Measurements from ENCODE around the gene COX8C.

The COX8C gene

DNA sequence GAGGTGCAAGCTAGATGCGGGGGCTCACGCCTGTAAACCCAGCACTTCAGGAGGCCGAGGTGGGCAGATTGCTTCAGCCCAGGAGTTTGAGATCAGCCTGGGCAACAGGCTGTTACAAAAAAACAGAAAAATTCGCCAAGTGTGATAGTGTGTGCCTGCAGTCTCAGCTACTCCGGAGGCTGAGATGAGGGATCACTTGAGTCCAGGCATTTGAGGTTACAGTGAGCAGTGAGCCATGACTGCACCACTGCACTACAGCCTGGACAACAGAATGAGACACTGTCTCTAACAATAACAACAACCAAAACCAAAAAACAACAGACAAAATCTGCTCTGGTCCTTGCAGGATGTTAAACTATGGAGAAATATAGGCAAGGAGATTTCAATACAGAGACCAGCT is 28.1 kb upstream of the COX8C start:
- no peak overlapping the region for H3K4ac ChIP-seq (ENCODE audit: low read length)
- H4K91ac ChIP-seq (ENCODE audit: low read depth, low read length, poor library complexity): no peak overlapping the region
- peaks cover 3% of the 10 kb centered on the region for H3K79me1 ChIP-seq (ENCODE audit: low read depth, low read length)

DNA sequence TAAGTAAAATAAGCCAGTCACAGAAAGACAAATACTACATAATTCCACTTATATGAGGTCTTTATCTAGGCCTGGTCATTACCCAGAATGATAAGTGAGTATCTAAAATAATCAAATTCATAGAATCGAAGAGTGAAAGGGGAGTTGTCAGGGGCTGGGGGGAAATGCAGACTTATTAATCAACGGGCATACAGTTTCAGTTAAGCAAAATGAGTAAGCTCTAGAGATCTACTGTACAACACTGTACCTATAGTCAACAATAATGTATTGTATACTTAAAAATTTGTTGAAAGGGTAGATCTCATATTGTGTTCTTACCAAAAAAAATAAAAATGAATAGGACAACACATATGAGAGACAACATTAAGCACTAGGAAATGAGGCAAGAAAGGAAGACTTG is 27.5 kb upstream of the COX8C start:
- H2BK5ac ChIP-seq (ENCODE audit: low read length): no peak overlapping the region
- H3K9ac ChIP-seq (ENCODE audit: low read depth, low read length, poor library complexity): no peak overlapping the region
- H3K79me1 ChIP-seq (ENCODE audit: low read depth, low read length): peaks cover 3% of the 10 kb centered on the region
- DNase-seq (ENCODE audit: low spot score): no peak
- H3K27ac ChIP-seq (replicated peaks; ENCODE audit: low read length): no peak overlapping the region
- H3K27me3 ChIP-seq (ENCODE audit: control insufficient read depth in 3 of 3, insufficient read depth in 3 of 3, low read depth in 1 of 3, low read length in 3 of 3): no peaks in the 10 kb centered on the region
- H4K91ac ChIP-seq (ENCODE audit: low read depth, low read length, poor library complexity): no peak overlapping the region
- H3K4me3 ChIP-seq (ENCODE audit: low read length in 2 of 2): no peak overlapping the region
- H2AFZ ChIP-seq (ENCODE audit: low read length): no peak overlapping the region
- H3K18ac ChIP-seq (ENCODE audit: low read length): no peak overlapping the region
- H3K23ac ChIP-seq (ENCODE audit: low read depth, low read length, poor library complexity): no peak overlapping the region
- no peak overlapping the region for H3K4ac ChIP-seq (ENCODE audit: low read length)
- H3K36me3 ChIP-seq (replicated peaks in 1 of 2; ENCODE audit: control insufficient read depth in 2 of 2, insufficient read depth in 2 of 2, low read length in 2 of 2): peaks cover 0 to 22% of the 10 kb centered on the region in 2 donors
- H3K4me1 ChIP-seq (ENCODE audit: control insufficient read depth in 2 of 2, insufficient read depth in 1 of 2, low read depth in 1 of 2, low read length in 2 of 2): peaks cover 2 to 15% of the 10 kb centered on the region in 2 donors
- peaks cover 0 to 7% of the 10 kb centered on the region in 2 donors for H3K9me3 ChIP-seq (replicated peaks in 1 of 2; ENCODE audit: control insufficient read depth in 2 of 2, insufficient read depth in 1 of 2, low read depth in 1 of 2, low read length in 2 of 2)
- no peak overlapping the region for H2AK5ac ChIP-seq (ENCODE audit: low read depth, low read length)
- H2BK12ac ChIP-seq (ENCODE audit: low read length): no peak overlapping the region
- no peak overlapping the region for H2BK15ac ChIP-seq (ENCODE audit: low read length)
- H2BK120ac ChIP-seq (ENCODE audit: low read depth, low read length): no peak overlapping the region
- H3K4me2 ChIP-seq (ENCODE audit: insufficient read depth, low read length, poor library complexity, severe bottlenecking): no peak overlapping the region
- H3K14ac ChIP-seq (ENCODE audit: low read length): no peak overlapping the region
- no peak overlapping the region for H4K8ac ChIP-seq (ENCODE audit: low read depth, low read length)
- WGBS, 2 donors (ENCODE audit: extremely low coverage in 2 of 2, insufficient read length in 2 of 2, insufficient replicate concordance in 1 of 2): no CpG with 5 or more reads among the region's 2 CpGs

More for the DNA sequence above, 28.1 kb upstream of the COX8C start:
- no peak overlapping the region for H3K23ac ChIP-seq (ENCODE audit: low read depth, low read length, poor library complexity)
- H2AFZ ChIP-seq (ENCODE audit: low read length): no peak overlapping the region
- H3K9me3 ChIP-seq (replicated peaks in 1 of 2; ENCODE audit: control insufficient read depth in 2 of 2, insufficient read depth in 1 of 2, low read depth in 1 of 2, low read length in 2 of 2): peaks cover 0 to 7% of the 10 kb centered on the region in 2 donors
- H2BK120ac ChIP-seq (ENCODE audit: low read depth, low read length): no peak overlapping the region
- H3K4me1 ChIP-seq (ENCODE audit: control insufficient read depth in 2 of 2, insufficient read depth in 1 of 2, low read depth in 1 of 2, low read length in 2 of 2): peaks cover 2 to 15% of the 10 kb centered on the region in 2 donors
- no peak overlapping the region for H2BK15ac ChIP-seq (ENCODE audit: low read length)
- H2BK5ac ChIP-seq (ENCODE audit: low read length): no peak overlapping the region
- H3K4me3 ChIP-seq (ENCODE audit: low read length in 2 of 2): no peak overlapping the region
- no peak overlapping the region for H2BK12ac ChIP-seq (ENCODE audit: low read length)
- peaks cover 0 to 17% of the 10 kb centered on the region in 2 donors for H3K36me3 ChIP-seq (replicated peaks in 1 of 2; ENCODE audit: control insufficient read depth in 2 of 2, insufficient read depth in 2 of 2, low read length in 2 of 2)
- no peaks in the 10 kb centered on the region for H3K27me3 ChIP-seq (ENCODE audit: control insufficient read depth in 3 of 3, insufficient read depth in 3 of 3, low read depth in 1 of 3, low read length in 3 of 3)
- H4K8ac ChIP-seq (ENCODE audit: low read depth, low read length): no peak overlapping the region
- H3K4me2 ChIP-seq (ENCODE audit: insufficient read depth, low read length, poor library complexity, severe bottlenecking): no peak overlapping the region
- WGBS, 2 donors (ENCODE audit: extremely low coverage in 2 of 2, insufficient read length in 2 of 2, insufficient replicate concordance in 1 of 2): no CpG with 5 or more reads among the region's 5 CpGs
- H3K14ac ChIP-seq (ENCODE audit: low read length): no peak overlapping the region
- DNase-seq (ENCODE audit: low spot score): no peak
- H3K18ac ChIP-seq (ENCODE audit: low read length): no peak overlapping the region
- no peak overlapping the region for H2AK5ac ChIP-seq (ENCODE audit: low read depth, low read length)
- no peak overlapping the region for H3K27ac ChIP-seq (replicated peaks; ENCODE audit: low read length)
- H3K9ac ChIP-seq (ENCODE audit: low read depth, low read length, poor library complexity): no peak overlapping the region

DNA sequence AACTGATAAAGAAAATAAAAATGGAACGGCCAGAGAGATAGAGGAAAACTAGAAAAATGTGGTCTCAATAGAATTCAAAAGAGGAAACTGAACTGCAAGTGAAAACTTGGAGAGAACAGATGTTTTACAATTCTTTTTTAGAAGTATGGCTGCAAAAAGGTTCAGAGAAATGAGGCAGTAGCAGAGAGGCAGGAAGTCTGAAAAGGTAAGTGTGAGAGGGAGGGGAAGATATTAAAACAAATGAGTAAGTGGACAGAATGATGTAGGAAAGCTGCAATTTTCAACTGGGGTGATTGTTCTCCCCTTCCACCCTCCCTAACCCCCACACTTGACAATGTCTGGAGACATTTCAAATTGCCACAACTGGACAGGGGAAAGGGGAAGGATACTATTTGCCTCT is 27.0 kb upstream of the COX8C start:
- Histone ChIP-seq H3K27me3 (ENCODE audit: control insufficient read depth in 3 of 3, insufficient read depth in 3 of 3, low read depth in 1 of 3, low read length in 3 of 3) (no peaks in the 10 kb centered on the region), H3K4me3 (ENCODE audit: low read length in 2 of 2) (no peak overlapping the region), H3K23ac (ENCODE audit: low read depth, low read length, poor library complexity) (no peak overlapping the region), H3K4me2 (ENCODE audit: insufficient read depth, low read length, poor library complexity, severe bottlenecking) (no peak overlapping the region), H2BK120ac (ENCODE audit: low read depth, low read length) (no peak overlapping the region), H3K4me1 (ENCODE audit: control insufficient read depth in 2 of 2, insufficient read depth in 1 of 2, low read depth in 1 of 2, low read length in 2 of 2) (peaks cover 2 to 15% of the 10 kb centered on the region in 2 donors), H4K8ac (ENCODE audit: low read depth, low read length) (no peak overlapping the region), H3K4ac (ENCODE audit: low read length) (no peak overlapping the region), H2AFZ (ENCODE audit: low read length) (no peak overlapping the region), H4K91ac (ENCODE audit: low read depth, low read length, poor library complexity) (no peak overlapping the region), H3K9me3 (replicated peaks in 1 of 2; ENCODE audit: control insufficient read depth in 2 of 2, insufficient read depth in 1 of 2, low read depth in 1 of 2, low read length in 2 of 2) (peaks cover 0 to 7% of the 10 kb centered on the region in 2 donors), H3K79me1 (ENCODE audit: low read depth, low read length) (peaks cover 3% of the 10 kb centered on the region), H3K18ac (ENCODE audit: low read length) (no peak overlapping the region), H3K27ac (replicated peaks; ENCODE audit: low read length) (no peak overlapping the region), H2AK5ac (ENCODE audit: low read depth, low read length) (no peak overlapping the region), H2BK15ac (ENCODE audit: low read length) (no peak overlapping the region), H2BK12ac (ENCODE audit: low read length) (no peak overlapping the region), H3K14ac (ENCODE audit: low read length) (no peak overlapping the region), H3K9ac (ENCODE audit: low read depth, low read length, poor library complexity) (no peak overlapping the region), H2BK5ac (ENCODE audit: low read length) (no peak overlapping the region), H3K36me3 (replicated peaks in 1 of 2; ENCODE audit: control insufficient read depth in 2 of 2, insufficient read depth in 2 of 2, low read length in 2 of 2) (peaks cover 0 to 26% of the 10 kb centered on the region in 2 donors)
- WGBS, 2 donors (ENCODE audit: extremely low coverage in 2 of 2, insufficient read length in 2 of 2, insufficient replicate concordance in 1 of 2): no CpG with 5 or more reads among the region's 1 CpG
- no peak for DNase-seq (ENCODE audit: low spot score)

GRCh38 chr14:93320489-93320888 is 26.5 kb upstream of the COX8C start:
- Histone ChIP-seq H2BK15ac (ENCODE audit: low read length) (no peak overlapping the region), H2AK5ac (ENCODE audit: low read depth, low read length) (no peak overlapping the region), H3K4me2 (ENCODE audit: insufficient read depth, low read length, poor library complexity, severe bottlenecking) (no peak overlapping the region), H3K14ac (ENCODE audit: low read length) (no peak overlapping the region), H3K79me1 (ENCODE audit: low read depth, low read length) (peaks cover 3% of the 10 kb centered on the region), H3K36me3 (replicated peaks in 1 of 2; ENCODE audit: control insufficient read depth in 2 of 2, insufficient read depth in 2 of 2, low read length in 2 of 2) (peaks cover 0 to 23% of the 10 kb centered on the region in 2 donors), H3K18ac (ENCODE audit: low read length) (no peak overlapping the region), H3K9me3 (replicated peaks in 1 of 2; ENCODE audit: control insufficient read depth in 2 of 2, insufficient read depth in 1 of 2, low read depth in 1 of 2, low read length in 2 of 2) (peaks cover 0 to 3% of the 10 kb centered on the region in 2 donors), H3K4ac (ENCODE audit: low read length) (no peak overlapping the region), H4K91ac (ENCODE audit: low read depth, low read length, poor library complexity) (no peak overlapping the region), H3K27ac (replicated peaks; ENCODE audit: low read length) (no peak overlapping the region), H2AFZ (ENCODE audit: low read length) (no peak overlapping the region), H3K9ac (ENCODE audit: low read depth, low read length, poor library complexity) (no peak overlapping the region), H2BK120ac (ENCODE audit: low read depth, low read length) (no peak overlapping the region), H3K4me1 (ENCODE audit: control insufficient read depth in 2 of 2, insufficient read depth in 1 of 2, low read depth in 1 of 2, low read length in 2 of 2) (peaks cover 2 to 15% of the 10 kb centered on the region in 2 donors), H3K4me3 (ENCODE audit: low read length in 2 of 2) (no peak overlapping the region), H3K23ac (ENCODE audit: low read depth, low read length, poor library complexity) (no peak overlapping the region), H2BK12ac (ENCODE audit: low read length) (no peak overlapping the region), H2BK5ac (ENCODE audit: low read length) (no peak overlapping the region), H4K8ac (ENCODE audit: low read depth, low read length) (no peak overlapping the region), H3K27me3 (ENCODE audit: control insufficient read depth in 3 of 3, insufficient read depth in 3 of 3, low read depth in 1 of 3, low read length in 3 of 3) (no peaks in the 10 kb centered on the region)
- DNase-seq (ENCODE audit: low spot score): no peak
